ENCODE data around the gene SPG7.

Gene SPG7

DNA sequence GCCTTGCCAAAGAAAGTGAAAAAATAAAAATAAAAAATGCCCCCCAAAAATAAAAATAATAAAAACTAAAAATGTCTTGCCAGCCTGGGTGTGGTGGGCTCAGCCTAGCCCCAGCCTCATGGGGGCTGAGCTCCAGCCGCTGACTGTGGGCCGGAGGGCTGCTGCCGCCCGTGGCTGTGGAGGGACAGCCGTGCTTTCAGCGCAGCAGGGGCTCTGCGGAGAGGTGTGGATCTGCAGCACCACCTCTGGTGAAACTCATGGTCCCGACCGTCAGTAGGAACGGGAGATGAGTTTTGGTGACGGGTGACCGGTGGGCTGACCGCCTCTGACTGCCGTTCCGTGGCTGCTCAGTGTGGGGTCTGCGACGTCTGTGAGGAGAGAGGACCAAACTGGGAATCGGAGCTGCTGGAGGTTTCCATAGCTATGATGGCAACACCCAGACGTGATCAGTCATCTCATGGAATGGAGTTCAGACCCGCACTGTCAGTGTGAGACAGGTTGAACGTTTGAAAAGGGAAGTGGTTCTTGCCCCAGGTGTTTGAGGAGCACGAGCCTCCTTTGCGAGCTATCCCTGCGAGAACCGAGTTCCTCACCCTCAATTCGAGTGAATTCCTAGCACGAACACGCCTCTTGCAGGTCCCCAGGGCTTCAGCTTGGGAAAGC lies 40.3 kb downstream of the SPG7 start:
- no peak for DNase-seq

DNA sequence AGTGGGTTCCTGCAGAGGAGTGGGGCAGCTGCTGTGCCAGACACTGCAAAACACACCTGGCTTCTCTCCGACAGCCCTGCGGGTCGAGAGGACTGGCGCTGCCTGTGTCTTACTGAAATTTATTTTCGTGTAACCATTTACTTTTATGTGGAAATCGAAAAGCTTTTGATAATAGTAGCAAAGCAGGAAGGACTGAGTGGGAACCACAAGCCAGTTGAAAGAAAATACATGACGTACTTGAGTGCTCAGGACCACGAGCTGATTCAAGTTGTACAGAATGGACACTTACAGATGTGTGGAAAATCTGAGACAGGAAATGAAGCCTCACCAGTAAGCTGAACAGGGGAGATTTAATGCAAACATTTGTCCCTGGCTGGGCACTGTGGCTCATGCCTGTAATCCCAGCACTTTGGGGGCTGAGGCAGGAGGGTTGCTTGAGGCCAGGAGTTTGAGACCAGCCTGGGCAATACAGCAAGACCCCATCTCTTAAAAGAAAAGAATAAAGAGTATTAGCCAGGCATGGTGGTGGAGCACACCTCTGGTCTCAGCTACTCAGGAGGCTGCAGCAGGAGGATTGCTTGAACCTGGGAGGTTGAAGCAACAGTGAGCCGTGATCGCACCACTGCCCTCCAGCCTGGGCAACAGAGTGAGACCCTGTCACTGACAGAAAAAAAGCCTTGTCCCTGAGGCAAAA lies 41.0 kb downstream of the SPG7 start:
- DNase-seq = no peak

DNA sequence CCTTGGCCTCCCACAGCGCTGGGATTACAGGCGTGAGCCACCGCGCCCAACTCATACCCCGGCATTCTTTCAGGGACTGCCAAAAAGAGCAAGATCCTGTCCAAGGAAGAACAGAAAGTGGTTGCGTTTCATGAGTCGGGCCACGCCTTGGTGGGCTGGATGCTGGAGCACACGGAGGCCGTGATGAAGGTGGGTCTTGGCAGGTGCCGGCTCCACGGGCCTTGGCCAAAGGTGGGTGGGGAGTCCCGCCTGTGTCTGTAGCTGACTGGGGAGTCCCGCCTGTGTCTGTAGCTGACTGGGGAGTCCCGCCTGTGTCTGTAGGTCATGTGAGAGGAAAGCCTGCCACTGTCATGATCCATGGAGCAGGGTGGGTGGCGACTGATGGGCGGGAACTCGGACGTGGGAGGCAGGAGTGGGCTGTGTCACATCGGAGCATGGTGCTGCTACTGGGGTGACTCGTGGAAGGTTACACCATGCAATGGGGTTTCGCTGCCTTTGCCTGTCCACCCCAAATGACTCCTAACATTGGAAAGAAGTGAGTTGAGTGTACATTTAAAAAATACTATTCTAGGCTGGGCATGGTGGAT lies 42.3 kb downstream of the SPG7 start:
- no peak for DNase-seq

DNA sequence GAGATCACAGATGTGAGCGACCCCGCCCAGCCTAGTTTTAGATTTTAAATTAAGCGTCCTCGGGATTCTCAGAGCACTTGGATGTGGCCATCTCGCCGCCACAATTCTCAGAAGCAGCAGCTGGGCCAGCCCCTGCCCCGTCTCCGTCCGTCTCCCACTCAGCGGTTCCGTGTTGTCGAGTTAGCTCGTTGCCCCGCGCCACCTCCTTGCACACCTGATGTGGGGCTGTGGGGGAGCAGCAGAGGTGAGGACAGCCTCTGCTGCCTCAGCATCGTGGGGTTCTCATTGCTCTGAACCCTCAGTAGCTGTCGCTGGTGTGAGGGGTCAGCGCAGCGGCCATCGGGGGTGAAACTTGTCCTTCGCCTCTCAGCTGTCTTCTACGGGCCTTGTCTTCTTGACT lies 44.1 kb downstream of the SPG7 start:
- no peak for DNase-seq

DNA sequence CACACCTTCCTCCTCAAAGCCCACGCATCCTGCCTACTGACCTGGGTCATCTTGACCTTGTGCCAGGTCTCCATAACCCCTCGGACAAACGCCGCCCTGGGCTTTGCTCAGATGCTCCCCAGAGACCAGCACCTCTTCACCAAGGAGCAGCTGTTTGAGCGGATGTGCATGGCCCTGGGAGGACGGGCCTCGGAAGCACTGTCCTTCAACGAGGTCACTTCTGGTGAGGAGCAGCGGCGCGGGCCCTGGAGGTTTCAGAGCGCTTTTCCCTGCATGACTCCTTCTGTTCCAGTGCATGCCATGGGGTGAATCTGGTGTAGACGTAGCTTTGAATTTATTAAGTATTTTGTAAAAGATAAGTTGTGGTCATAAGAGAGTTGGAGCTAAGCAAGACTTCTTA lies 44.7 kb downstream of the SPG7 start:
- DNase-seq = no peak

DNA sequence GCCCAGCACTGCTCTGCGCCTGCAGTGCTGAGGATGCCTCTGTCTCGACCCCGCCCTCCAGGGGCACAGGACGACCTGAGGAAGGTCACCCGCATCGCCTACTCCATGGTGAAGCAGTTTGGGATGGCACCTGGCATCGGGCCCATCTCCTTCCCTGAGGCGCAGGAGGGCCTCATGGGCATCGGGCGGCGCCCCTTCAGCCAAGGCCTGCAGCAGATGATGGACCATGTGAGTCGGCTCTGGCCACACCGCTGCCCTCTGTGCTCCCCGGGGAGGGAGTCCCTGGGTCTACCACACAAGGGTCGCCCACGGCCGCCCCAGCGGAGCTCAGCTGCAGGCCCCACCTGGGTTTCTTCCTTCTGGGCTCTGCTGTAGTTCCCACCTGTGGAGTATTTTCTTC lies 45.5 kb downstream of the SPG7 start:
- no peak for DNase-seq

DNA sequence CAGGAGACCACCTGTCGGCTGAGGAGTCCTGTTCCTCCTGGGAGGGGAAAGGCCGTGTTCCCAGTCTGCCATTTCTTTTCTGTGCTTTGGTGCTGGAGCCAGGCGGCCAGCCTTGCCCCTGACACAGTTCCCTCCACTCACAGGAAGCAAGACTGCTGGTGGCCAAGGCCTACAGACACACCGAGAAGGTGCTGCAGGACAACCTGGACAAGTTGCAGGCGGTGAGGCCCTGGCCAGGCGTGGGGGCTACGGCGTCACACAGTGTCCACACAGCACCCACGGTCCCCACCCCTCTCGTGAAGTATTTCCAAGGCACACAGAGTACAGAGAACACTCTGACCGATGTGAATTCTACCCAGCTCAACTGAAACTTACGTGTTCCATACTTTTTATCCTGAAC lies 46.1 kb downstream of the SPG7 start:
- no peak for DNase-seq

DNA sequence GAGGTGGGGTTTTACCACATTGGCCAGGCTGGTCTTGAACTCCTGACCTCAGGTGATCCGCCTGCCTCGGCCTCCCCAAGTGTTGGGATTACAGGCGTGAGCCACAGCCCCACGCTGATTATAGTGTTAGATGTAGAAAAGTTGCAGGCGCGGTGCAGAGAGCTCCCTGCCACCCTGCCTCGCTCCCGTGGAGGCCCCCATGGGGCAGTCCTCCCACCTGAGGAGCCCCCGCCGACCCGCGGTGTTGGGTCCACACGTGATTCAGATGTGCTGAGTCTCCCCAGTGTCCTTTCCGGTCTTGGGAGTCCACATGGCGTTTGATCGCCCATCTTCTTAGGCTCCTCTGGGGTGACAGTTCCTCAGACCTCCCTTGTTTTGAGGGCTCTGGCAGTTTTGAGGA lies 47.1 kb downstream of the SPG7 start:
- DNase-seq = no peak

DNA sequence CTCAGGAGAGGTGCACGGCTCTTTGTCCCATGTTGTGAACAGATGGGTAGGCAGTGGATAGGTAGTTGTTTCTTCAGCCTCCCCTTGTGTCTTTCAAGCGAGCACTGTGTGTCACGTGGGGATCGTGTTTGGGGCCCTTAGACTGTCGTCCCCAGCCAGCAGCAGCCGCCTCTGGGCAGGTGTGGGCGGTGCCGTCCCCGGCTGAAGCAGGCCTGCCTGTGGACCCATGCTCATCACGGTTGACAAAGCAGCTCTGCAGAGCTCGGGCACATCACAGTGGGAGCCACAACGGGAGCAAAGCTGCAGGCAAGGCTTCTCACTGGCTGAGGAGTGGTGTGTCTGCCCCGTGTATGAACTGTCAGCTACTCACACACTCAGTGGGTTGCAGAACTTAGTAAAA lies 47.6 kb downstream of the SPG7 start:
- no peak for DNase-seq

DNA sequence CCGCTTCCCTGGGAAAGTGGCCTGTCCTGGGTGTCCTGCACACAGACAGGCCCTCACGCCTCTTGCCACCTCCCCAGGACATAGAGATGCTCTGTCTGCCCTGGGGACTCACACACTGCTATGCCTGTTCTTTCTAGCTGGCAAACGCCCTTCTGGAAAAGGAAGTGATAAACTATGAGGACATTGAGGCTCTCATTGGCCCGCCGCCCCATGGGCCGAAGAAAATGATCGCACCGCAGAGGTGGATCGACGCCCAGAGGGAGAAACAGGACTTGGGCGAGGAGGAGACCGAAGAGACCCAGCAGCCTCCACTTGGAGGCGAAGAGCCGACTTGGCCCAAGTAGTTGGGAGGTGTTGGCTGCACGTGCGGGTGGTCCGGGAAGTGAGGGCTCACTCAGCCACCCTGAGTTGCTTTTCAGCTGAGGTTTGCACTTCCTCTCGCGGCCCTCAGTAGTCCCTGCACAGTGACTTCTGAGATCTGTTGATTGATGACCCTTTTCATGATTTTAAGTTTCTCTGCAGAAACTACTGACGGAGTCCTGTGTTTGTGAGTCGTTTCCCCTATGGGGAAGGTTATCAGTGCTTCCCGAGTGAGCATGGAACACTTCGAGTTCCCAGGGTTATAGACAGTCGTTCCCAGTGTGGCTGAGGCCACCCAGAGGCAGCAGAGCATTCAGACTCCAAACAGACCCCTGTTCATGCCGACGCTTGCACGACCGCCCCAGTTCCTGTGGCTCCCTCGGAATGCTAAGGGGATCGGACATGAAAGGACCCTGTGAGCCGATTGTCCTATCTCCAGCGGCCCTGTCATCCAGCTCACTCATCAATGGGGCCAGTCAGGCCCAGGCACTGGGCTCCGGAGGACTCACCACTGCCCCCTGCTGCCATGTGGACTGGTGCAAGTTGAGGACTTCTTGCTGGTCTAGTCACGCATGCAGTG lies 48.8 kb downstream of the SPG7 start:
- peak; percentile 59 for DNase-seq

DNA sequence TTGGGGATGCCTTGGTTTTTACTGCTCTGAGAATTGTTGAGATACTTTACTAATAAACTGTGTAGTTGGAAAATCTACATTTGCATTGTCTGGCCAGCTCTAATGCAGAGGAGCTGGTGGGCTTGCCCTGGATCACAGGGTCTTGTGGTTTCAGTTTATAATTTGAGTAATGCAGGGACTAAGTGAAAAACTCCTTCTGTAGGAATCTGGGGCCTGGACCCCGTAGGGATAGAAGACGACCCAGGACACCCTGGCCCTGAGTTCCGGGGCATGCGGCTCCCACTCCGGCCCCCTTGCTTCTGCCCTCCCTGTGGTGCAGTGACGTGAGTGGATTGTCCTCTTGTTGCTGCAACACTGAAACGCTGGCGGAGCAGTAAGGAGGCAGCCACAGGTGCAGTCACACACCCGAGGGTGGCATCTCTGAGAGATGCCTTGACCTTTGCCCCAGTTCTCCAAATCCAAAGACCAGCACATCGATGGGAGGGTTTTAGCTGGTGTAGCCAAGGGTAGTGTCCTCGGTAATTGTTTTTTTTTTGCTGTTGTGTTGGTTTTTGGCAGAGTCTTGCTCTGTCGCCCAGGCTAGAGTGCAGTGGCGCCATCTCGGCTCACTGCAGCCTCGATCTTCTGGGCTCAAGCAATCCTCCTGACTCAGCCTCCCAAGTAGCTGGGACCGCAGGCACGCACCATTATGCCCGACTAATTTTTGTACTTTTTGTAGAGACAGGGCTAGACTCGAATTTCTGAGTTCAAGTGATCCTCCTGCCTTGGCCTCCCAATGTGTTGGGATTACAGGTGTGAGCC lies 49.7 kb downstream of the SPG7 start:
- DNase-seq = no peak

DNA sequence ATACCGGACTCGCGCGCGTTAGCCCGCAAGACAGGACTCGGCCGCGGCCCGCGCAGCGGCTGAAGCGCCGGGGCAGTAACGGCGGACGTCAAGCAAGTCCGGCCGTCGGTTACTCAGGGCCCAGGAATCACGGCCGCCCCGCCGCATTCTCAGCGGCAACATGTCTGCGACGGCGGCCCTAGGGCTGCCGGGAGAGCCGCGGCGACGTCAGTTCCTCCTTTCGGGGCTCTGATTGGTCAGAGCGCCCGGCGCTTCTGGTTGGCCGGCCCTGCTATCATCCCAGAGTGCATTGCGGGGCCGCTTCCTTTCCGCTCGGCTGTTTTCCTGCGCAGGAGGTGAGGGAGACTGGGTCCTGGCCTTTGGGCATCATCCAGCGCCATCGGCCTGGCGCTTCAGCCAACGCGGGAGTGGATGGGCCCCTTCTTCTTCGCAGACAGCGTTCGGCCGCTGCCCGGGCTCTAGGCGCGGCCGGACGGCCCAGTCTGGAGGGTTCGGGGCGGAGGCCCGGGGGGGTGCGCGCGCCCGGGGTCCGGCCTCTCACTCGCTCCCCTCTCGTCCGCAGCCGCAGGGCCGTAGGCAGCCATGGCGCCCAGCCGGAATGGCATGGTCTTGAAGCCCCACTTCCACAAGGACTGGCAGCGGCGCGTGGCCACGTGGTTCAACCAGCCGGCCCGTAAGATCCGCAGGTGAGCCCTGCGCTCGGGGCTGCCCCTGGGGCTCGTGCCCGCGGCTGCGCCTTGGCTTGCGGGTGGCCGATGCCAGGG lies 52.4 kb downstream of the SPG7 start, which contains the start of gene RPL13:
Gene RPL13, plus strand, starts transcription at position 305 of the 764 bp plus-strand sequence. Its CDS starts 278 bp downstream, at position 583.
- peak; percentile 96 for DNase-seq

DNA sequence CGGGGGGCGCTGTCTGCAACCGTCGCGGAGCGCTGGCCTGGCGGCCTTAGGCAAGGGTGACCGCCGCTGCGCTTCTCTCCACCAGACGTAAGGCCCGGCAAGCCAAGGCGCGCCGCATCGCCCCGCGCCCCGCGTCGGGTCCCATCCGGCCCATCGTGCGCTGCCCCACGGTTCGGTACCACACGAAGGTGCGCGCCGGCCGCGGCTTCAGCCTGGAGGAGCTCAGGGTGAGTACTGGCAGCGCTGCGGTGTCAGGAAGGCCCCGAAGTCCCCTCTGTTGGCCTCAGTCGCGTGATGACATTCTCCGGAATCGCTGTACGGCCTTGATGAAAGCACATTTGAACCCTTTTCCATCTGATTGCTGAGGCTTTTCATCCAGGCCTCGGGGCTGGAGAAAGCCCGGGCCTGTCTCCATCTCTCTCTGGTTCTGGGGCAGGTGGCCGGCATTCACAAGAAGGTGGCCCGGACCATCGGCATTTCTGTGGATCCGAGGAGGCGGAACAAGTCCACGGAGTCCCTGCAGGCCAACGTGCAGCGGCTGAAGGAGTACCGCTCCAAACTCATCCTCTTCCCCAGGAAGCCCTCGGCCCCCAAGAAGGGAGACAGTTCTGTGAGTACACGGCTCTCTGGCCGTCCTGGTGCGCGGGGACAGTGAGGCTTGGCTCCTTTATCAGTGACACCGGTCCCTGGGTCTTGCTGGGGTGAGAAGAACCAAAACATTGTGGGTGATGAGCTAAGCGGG lies 53.1 kb downstream of the SPG7 start:
- no peak for DNase-seq

DNA sequence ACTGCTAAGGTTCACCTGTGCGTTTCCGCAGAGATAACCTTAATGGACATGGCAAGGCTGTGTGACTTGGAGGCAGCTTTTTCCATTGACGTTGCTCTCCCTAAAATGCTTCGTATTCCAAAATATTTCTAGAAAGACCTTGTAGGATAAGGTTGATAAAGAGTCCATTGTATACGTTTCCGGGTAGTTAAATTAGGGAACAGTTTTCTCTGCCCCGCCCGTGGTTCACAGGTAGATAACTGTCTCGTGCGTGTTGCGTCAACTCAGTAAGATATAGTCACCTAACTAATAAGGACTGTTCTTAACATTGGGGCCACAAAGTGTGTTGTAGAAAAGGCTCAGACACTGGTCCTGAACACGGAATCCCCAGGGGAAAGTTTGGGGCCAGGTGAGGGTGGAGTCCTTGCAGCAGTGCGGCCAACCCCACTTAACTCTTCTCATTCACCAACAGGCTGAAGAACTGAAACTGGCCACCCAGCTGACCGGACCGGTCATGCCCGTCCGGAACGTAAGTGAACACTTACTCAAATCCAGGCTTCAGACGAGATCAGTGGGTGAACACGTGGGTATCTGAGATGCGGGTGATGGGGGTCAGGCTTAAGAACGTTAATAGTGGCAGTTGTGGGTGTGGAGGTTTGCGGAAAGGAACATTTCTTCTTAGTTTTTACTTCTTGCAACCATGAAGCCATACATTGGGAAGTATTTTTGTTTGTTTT lies 53.8 kb downstream of the SPG7 start:
- no peak for DNase-seq

DNA sequence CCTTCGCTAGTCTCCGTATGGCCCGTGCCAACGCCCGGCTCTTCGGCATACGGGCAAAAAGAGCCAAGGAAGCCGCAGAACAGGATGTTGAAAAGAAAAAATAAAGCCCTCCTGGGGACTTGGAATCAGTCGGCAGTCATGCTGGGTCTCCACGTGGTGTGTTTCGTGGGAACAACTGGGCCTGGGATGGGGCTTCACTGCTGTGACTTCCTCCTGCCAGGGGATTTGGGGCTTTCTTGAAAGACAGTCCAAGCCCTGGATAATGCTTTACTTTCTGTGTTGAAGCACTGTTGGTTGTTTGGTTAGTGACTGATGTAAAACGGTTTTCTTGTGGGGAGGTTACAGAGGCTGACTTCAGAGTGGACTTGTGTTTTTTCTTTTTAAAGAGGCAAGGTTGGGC lies 54.7 kb downstream of the SPG7 start:
- no peak for DNase-seq

DNA sequence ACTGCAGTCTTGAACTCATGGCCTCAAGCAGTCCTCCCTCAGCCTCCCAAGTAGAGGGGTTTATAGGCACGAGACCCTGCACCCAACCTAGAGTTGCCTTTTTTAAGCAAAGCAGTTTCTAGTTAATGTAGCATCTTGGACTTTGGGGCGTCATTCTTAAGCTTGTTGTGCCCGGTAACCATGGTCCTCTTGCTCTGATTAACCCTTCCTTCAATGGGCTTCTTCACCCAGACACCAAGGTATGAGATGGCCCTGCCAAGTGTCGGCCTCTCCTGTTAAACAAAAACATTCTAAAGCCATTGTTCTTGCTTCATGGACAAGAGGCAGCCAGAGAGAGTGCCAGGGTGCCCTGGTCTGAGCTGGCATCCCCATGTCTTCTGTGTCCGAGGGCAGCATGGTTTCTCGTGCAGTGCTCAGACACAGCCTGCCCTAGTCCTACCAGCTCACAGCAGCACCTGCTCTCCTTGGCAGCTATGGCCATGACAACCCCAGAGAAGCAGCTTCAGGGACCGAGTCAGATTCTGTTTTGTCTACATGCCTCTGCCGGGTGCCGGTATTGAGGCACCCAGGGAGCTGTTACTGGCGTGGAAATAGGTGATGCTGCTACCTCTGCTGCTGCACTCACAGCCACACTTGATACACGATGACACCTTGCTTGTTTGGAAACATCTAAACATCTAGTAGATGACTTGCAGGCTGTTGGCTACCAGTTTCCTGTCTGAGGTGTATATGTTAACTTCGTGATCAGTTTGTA lies 55.6 kb downstream of the SPG7 start:
- no peak for DNase-seq

DNA sequence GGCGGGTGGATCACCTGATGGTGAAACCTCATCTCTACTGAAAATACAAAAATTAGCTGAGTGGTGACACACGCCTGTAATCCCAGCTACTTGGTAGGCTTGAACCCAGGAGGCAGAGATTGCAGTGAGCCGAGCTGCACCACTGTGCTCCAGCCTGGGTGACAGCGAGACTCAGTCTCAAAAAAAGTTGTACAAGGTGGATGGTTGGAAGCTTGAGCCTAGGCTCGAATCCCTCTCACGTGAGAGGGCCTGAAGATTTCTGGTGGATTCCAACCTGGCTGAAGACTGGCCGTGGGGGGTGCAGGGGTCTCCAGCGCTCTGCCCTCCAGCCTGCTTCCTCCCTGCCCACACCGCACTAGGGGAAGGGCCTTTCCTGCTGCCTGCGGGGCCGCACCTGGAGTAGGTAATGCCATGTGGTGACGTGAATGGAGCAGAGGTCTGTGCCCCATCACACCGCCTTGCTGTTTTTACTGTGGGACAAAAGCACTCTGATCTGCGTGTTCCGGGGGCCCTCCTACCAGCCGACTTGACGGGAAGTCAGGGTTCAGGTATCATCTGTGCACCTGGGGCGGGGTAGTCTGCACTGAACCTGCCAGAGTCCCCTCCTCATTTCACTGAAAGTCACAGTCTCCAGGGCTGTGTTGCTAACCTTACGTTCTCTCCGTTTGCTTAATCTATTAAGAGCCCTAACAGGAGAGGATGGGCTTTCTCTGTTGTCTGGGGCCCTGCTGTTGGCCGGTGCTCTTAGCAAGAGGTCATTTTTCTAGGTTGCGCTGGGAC lies 56.5 kb downstream of the SPG7 start:
- DNase-seq = no peak

DNA sequence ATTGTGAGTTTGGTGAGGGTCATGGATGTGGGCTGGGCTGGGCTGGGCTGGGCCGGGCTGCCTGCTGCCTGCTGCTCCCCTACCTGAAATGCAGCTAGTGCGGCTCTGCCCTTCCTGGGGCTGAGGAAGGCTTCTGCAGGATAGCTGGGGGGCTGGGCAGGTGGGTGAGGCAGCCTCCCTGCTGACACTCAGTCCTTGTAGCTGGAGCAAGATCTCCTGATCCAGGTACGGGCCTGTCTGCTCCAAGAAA lies 57.0 kb downstream of the SPG7 start:
- DNase-seq = no peak

Measured in fibroblast of upper back skin (primary cell).